ENCODE measurements around the gene ARHGEF40. TPM values are rescaled to one million over a fixed set of nuclear protein-coding genes. Genes with fewer than 3 reads are reported as not detected.
A peak's percentile ranks its signal among the peaks of the same experiment; 100 is the strongest.

Gene ARHGEF40
- total RNA-seq, 1 experiment from 2014 or later = 71.4 TPM

- H3K18ac ChIP-seq (ENCODE audit: insufficient read length, low read depth, low read length) = peak overlapping the region; percentile 33
- peaks cover 22 to 36% (median 30%) of the 10 kb centered on the region in 3 experiments for H3K36me3 Mint-ChIP-seq (ENCODE audit: insufficient read depth in 1 of 3, low read depth in 3 of 3)
- peaks cover 26 to 30% of the 10 kb centered on the region in 2 experiments for H3K4me1 Mint-ChIP-seq
- no peaks in the 10 kb centered on the region for H3K9me3 Mint-ChIP-seq
- peak; percentile 81 for DNase-seq
- H3K23ac ChIP-seq (ENCODE audit: insufficient read length, low read depth, low read length) = no peak overlapping the region
- H2BK5ac ChIP-seq (ENCODE audit: insufficient read length, low read length) = no peak overlapping the region
- H2BK20ac ChIP-seq (ENCODE audit: low read depth, low read length, poor library complexity, severe bottlenecking) = no peak overlapping the region
- H3K4ac ChIP-seq (ENCODE audit: low read depth, low read length) = no peak overlapping the region
- H2AK5ac ChIP-seq (ENCODE audit: insufficient read length, low read length) = no peak overlapping the region
- TF ChIP-seq, protein P1, sequence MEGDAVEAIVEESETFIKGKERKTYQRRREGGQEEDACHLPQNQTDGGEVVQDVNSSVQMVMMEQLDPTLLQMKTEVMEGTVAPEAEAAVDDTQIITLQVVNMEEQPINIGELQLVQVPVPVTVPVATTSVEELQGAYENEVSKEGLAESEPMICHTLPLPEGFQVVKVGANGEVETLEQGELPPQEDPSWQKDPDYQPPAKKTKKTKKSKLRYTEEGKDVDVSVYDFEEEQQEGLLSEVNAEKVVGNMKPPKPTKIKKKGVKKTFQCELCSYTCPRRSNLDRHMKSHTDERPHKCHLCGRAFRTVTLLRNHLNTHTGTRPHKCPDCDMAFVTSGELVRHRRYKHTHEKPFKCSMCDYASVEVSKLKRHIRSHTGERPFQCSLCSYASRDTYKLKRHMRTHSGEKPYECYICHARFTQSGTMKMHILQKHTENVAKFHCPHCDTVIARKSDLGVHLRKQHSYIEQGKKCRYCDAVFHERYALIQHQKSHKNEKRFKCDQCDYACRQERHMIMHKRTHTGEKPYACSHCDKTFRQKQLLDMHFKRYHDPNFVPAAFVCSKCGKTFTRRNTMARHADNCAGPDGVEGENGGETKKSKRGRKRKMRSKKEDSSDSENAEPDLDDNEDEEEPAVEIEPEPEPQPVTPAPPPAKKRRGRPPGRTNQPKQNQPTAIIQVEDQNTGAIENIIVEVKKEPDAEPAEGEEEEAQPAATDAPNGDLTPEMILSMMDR (conservative IDR thresholded peaks at IDR 0.05) = peak; percentile 26; the same call in 2 of the 3 replicates
- H3K9me3 ChIP-seq (ENCODE audit: control insufficient read depth, low read depth, low read length) = no peaks in the 10 kb centered on the region
- no peak overlapping the region for H2AFZ ChIP-seq (ENCODE audit: low read length)
- peak overlapping the region; percentile 39 for H3K9ac ChIP-seq (ENCODE audit: extremely low read depth, insufficient read length, low read length)
- peaks cover 31% of the 10 kb centered on the region for H3K23me2 ChIP-seq (ENCODE audit: insufficient read length, low read depth, low read length, poor library complexity, severe bottlenecking)
- no peaks in the 10 kb centered on the region for H3K79me2 ChIP-seq (ENCODE audit: insufficient read depth, low read length)
- H3K79me1 ChIP-seq (ENCODE audit: insufficient read depth, low read depth, low read length, poor library complexity, severe bottlenecking) = no peaks in the 10 kb centered on the region
- H3K4me2 ChIP-seq (ENCODE audit: insufficient read depth, insufficient read length, low read length) = peak overlapping the region; percentile 76
- H4K91ac ChIP-seq (ENCODE audit: insufficient read length, low read depth, low read length) = no peak overlapping the region
- H3K27ac Mint-ChIP-seq = peak overlapping the region; percentile 95 to 98 (median 95)
- H3K27me3 ChIP-seq (ENCODE audit: insufficient read depth, low read length) = no peaks in the 10 kb centered on the region
- H2BK120ac ChIP-seq (ENCODE audit: low read depth, low read length, poor library complexity, severe bottlenecking) = no peak overlapping the region
- peaks cover 4% of the 10 kb centered on the region; the same call in 1 of the 2 replicates for H3K4me1 ChIP-seq (ENCODE audit: insufficient read depth, low read length)
- no peak overlapping the region for H2BK15ac ChIP-seq (ENCODE audit: low read depth, low read length)
- H3K56ac ChIP-seq (ENCODE audit: insufficient read length, low read depth, low read length) = no peak overlapping the region
- no peak overlapping the region for H3K27ac ChIP-seq (ENCODE audit: insufficient read length, low read depth, low read length)
- peak overlapping the region; percentile 88 to 96 for H3K4me3 Mint-ChIP-seq
- peaks cover 16% of the 10 kb centered on the region for H3K27me3 Mint-ChIP-seq (ENCODE audit: low read depth)
- H4K8ac ChIP-seq (replicated peaks; ENCODE audit: insufficient read length, low read depth, low read length) = no peak overlapping the region
- WGBS (ENCODE audit: extremely low coverage, insufficient read length, low lambda C conversion rate) = no CpG with 5 or more reads among the region's 23 CpGs
- H2BK12ac ChIP-seq (ENCODE audit: insufficient read length, low read depth, low read length) = no peak overlapping the region
- no peak overlapping the region for H3T11ph ChIP-seq (ENCODE audit: low read length)
- H4K20me1 ChIP-seq (ENCODE audit: control insufficient read depth, insufficient read depth, insufficient read length) = no peaks in the 10 kb centered on the region
- H3K14ac ChIP-seq (ENCODE audit: insufficient read depth, low read length) = peak overlapping the region; percentile 13; the same call in 1 of the 2 replicates
- no peak overlapping the region for H4K5ac ChIP-seq (ENCODE audit: insufficient read length, low read depth, low read length)
Observed at GRCh38 chr14:21070610-21071224, 613 bp downstream of the ARHGEF40 start.
